Measurements from ENCODE around the gene GLRA2.

DNA sequence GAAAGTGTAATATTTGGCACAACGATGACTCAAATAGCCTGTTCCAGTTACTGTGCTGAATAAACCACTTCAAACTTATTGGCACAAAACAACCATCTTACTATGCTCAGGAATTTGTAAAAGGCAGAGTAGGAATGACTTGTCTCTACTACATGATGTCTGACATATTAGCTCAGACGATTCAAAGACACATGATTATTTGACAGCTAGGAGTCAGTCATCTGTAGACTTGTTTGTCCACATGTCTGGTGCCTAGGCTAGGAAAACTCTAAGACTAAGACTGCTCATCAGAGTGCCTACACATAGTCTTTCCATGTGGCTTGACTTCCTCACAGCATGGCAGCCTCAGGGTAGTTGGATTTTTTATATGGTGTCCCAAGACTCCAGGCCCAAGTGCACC, 189.1 kb downstream of the GLRA2 start:
- TF ChIP-seq, protein P1, sequence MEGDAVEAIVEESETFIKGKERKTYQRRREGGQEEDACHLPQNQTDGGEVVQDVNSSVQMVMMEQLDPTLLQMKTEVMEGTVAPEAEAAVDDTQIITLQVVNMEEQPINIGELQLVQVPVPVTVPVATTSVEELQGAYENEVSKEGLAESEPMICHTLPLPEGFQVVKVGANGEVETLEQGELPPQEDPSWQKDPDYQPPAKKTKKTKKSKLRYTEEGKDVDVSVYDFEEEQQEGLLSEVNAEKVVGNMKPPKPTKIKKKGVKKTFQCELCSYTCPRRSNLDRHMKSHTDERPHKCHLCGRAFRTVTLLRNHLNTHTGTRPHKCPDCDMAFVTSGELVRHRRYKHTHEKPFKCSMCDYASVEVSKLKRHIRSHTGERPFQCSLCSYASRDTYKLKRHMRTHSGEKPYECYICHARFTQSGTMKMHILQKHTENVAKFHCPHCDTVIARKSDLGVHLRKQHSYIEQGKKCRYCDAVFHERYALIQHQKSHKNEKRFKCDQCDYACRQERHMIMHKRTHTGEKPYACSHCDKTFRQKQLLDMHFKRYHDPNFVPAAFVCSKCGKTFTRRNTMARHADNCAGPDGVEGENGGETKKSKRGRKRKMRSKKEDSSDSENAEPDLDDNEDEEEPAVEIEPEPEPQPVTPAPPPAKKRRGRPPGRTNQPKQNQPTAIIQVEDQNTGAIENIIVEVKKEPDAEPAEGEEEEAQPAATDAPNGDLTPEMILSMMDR (IDR thresholded peaks at IDR 0.05), result no peak
- no peak for TF ChIP-seq EZH2 (IDR thresholded peaks at IDR 0.05; ENCODE audit: borderline replicate concordance, insufficient read depth, low read depth, low read length, poor library complexity, severe bottlenecking)
